AG09309 (cell line): ENCODE data around the gene STK39.

Source experiments
- DNase-seq: peaks from one replicate; pipeline ENCODE4 v3.0.0-alpha.2; 2010; ENCODE audit warnings: low read depth
- H3K4me3 ChIP-seq: 2 replicates; pipeline ENCODE4 v1.5.1; 2011; ENCODE audit warnings: mild to moderate bottlenecking, low read depth, low read length, moderate library complexity; ENCODE audit not compliant: control insufficient read depth
- TF ChIP-seq, protein P1 (sequence below): IDR thresholded peaks from 2 replicates; pipeline ENCODE4 v1.5.1; 2011; ENCODE audit warnings: mild to moderate bottlenecking, low read depth, low read length, inconsistent platforms; ENCODE audit not compliant: insufficient read depth, control insufficient read depth; ENCODE audit errors: missing control alignments

STK39 gene

DNA sequence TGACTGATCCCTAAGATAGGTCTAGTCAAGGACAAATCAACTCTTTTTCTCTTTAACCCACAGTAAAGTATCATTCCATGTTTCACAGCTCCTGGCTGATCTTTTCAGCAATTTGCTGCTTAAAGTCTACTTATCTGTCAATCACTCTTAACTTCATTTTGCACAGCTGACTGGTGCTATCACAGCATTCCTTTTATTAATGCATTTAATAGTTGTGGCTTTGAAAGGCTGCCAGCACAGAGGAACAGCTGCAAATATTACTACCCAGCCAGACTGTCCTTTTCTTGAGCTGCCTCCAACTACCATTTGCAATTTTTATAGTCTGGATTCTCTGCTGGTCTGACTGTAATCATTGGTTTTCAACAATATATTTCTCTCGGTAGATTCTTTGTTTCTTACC is 303.5 kb downstream of the STK39 start:
- DNase-seq, result no peak
- TF ChIP-seq, protein P1, sequence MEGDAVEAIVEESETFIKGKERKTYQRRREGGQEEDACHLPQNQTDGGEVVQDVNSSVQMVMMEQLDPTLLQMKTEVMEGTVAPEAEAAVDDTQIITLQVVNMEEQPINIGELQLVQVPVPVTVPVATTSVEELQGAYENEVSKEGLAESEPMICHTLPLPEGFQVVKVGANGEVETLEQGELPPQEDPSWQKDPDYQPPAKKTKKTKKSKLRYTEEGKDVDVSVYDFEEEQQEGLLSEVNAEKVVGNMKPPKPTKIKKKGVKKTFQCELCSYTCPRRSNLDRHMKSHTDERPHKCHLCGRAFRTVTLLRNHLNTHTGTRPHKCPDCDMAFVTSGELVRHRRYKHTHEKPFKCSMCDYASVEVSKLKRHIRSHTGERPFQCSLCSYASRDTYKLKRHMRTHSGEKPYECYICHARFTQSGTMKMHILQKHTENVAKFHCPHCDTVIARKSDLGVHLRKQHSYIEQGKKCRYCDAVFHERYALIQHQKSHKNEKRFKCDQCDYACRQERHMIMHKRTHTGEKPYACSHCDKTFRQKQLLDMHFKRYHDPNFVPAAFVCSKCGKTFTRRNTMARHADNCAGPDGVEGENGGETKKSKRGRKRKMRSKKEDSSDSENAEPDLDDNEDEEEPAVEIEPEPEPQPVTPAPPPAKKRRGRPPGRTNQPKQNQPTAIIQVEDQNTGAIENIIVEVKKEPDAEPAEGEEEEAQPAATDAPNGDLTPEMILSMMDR, result no peak
- H3K4me3 ChIP-seq, result no peak overlapping the region

DNA sequence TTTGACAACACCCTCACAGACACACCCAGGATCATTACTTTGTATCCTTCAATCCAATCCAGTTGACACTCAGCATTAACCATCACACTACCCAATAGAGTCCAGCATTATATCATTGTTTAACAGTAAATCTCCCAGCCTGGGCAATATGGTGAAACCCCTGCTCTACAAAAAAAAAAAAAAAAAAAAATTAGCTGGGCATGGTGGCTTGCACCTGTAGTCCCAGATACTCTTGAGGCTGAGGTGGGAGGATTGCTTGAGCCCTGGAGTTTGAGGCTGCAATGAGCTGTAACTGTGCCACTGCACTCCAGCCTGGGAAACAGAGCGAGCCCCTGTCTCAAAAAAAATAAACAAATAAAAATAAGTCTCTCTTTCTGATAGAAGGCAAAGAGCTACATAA is 304.0 kb downstream of the STK39 start:
- TF ChIP-seq, protein P1, result no peak
- DNase-seq, result no peak
- no peak overlapping the region for H3K4me3 ChIP-seq

DNA sequence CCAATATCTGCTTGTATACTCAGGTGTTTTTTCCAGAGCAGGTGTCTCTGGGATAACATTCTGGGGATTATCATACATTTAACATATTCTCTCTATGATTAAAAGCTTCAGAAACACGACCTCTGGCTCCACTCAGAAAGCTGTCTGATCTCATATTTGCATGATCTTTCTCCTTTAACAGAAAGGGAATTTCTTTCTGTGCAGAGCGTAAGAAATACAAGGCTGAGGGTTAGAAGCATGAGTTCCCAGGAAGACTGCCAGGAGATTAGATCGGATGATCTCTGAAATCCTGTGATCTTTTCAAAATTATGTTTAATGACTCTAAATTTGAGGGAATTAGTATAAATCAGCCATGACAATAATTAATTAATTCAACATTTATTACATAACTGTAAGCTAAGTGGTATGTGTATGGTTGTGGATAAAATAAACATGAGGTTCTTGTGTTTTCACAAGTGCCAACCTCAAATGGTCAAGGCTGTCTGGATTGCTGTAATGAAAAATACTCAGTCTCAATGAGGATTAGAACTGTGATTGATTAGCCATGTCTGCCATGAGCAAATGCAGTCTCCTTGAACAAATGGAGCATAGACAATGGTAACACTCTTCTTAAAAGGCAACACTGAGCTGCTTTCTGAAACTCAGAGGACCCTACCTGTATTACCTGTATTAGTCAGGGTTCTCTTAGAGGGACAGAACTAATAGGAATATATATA is 304.9 kb downstream of the STK39 start:
- no peak overlapping the region for H3K4me3 ChIP-seq
- DNase-seq, result no peak
- TF ChIP-seq, protein P1, result no peak

DNA sequence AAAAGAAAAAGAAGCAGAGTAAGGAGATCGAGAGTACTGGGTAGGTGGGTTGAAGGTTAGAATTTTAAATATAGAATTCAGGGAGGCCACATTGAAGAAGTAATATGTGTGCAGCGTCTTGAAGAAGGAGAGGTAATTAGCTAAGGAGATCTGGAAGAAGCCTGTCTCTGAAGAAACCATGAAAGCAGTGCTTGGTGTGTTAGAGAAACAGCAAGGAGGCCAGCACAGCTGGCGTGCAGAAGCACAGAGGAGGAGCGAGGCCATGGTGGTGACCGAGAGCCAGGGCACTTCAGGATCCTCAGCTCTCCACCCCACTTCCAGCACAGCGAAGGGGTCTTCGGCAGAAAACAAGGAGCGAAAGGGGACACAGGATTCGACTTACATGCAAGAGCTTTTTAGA is 305.8 kb downstream of the STK39 start:
- TF ChIP-seq, protein P1, result no peak
- no peak overlapping the region for H3K4me3 ChIP-seq

DNA sequence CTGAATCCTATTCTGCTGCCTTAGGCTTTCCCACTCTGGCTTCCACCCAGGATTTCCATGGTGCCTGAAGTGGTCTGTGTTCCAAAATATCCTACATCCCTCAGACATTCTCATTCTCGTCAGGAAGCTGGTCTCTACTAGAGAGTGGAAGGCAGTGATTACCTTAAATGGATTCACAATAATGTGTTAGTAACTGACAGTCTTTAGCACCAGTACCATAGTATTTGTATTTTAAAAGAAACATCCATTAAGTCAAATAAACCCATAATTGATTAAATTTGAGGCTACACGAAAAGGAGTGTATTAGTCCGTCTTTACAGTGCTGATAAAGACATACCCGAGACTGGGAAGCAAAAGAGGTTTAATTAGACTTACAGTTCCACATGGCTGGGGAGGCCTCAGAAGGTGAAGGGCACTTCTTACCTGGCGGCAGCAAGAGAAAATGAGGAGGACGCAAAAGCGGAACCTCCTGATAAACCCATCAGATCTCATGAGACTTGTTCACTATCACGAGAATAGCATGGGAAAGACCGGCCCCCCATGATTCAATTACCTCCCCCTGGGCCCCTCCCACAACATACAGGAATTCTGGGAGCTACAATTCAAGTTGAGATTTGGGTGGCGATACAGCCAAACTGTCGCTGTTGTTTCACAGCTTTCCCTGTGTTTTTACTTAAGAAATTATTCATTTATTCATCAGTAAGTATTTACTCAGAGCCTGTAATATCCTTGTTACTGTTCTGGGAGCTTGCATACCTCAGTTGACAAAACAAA is 306.5 kb downstream of the STK39 start:
- TF ChIP-seq, protein P1, result no peak
- H3K4me3 ChIP-seq, result no peak overlapping the region
- DNase-seq, result no peak

More for the DNA sequence above, 305.8 kb downstream of the STK39 start:
- DNase-seq, result no peak

DNA sequence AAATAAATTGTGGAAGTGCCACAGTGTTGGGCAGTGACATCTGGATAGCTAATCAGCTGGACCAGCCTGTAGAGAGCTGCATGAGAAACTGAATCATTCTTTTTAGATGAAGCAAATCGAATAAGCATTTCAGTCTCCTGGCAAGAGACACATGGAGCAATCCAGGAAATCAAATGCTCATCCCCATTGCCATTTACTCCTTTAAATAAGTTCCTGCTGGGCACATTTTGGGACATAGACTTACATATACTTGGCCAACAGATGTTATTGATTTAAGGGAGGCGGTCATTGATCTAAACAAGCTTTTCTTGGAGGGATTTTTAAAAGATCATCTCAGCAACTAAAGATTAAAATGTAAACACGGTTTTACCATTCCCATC is 307.1 kb downstream of the STK39 start:
- TF ChIP-seq, protein P1, result no peak
- no peak overlapping the region for H3K4me3 ChIP-seq
- no peak for DNase-seq
